ENCODE results near the gene SLC22A1. TPM values are rescaled to one million over a fixed set of nuclear protein-coding genes. Genes with fewer than 3 reads are reported as not detected.

The SLC22A1 gene
- polyA plus RNA-seq, 2 of the 4 experiments (the other 2 are of a cell fraction), result 2.1 TPM

GRCh38 chr6:160137130-160137988 lies 15.7 kb downstream of the SLC22A1 start:
- Histone ChIP-seq H3K9me3 (no peaks in the 10 kb centered on the region), H3K4me1 (peaks cover 51% of the 10 kb centered on the region), H3K4me3 (no peak overlapping the region), H3K27ac (peak overlapping the region; percentile 75 to 87), H3K4me2 (no peak overlapping the region)
- WGBS (ENCODE audit: missing lambda C conversion rate), result 79% methylated on average over 9 of the region's 12 CpGs
- DNase-seq (ENCODE audit: low read depth in 1 of 2, low spot score in 1 of 2), result no peak
- ChIA-PET CTCF (interaction anchor here (0.7 to 3.1 kb wide), 26 partner anchors 8 to 396 kb away, joined by 3 to 30 read pairs (median 4); partner anchors contain the start of gene SLC22A3), POLR2A (interaction anchor here (0.6 to 1.3 kb wide), 3 partner anchors 211 to 224 kb away, joined by 3 to 5 read pairs (median 3); partner anchors contain the start of gene SLC22A3)
- FAIRE-seq, result no peak
- no peak for ATAC-seq
- no peak for TF ChIP-seq E2F6 (IDR thresholded peaks at IDR 0.05; ENCODE audit: borderline replicate concordance, low read depth)
- no peak for TF ChIP-seq POLR2AphosphoS2 (conservative IDR thresholded peaks at IDR 0.05; ENCODE audit: low read length)
- TF ChIP-seq HOXA7 (CRISPR knock-in tag; IDR thresholded peaks at IDR 0.05), result no peak

- peaks cover 51% of the 10 kb centered on the region for H3K4me1 ChIP-seq
- DNase-seq (ENCODE audit: low read depth in 1 of 2, low spot score in 1 of 2) (peak; percentile 28 to 65), ATAC-seq (peak; percentile 46 to 65; a peak in 4 of 6 replicates), FAIRE-seq (no peak)
- H3K4me3 ChIP-seq, result no peak overlapping the region
- CTCF ChIA-PET, result interaction anchor here (0.7 to 3.1 kb wide), 32 partner anchors 8 to 395 kb away, joined by 3 to 30 read pairs (median 4); partner anchors contain the start of gene SLC22A3
- 41% methylated on average over 7 of the region's 8 CpGs for WGBS (ENCODE audit: missing lambda C conversion rate)
- no peaks in the 10 kb centered on the region for H3K9me3 ChIP-seq
- H3K27ac ChIP-seq, result peak overlapping the region; percentile 75 to 87
- peak overlapping the region; percentile 49 for H3K4me2 ChIP-seq
- POLR2A ChIA-PET, result interaction anchor here (0.6 to 1.3 kb wide), 3 partner anchors 210 to 223 kb away, joined by 3 to 5 read pairs (median 3); partner anchors contain the start of gene SLC22A3
- TF ChIP-seq ZNF302 (CRISPR knock-in tag; IDR thresholded peaks at IDR 0.05) (no peak), EP300 (IDR thresholded peaks at IDR 0.05) (no peak), MAX (IDR thresholded peaks at IDR 0.05) (peak; percentile 48; the same call in 1 of the 2 replicates), ZSCAN20 (CRISPR knock-in tag; IDR thresholded peaks at IDR 0.05) (no peak), HOXB5 (CRISPR knock-in tag; IDR thresholded peaks at IDR 0.05) (no peak), HMGXB4 (CRISPR knock-in tag; IDR thresholded peaks at IDR 0.05; ENCODE audit: borderline replicate concordance) (no peak), ATOH8 (CRISPR knock-in tag; IDR thresholded peaks at IDR 0.05; ENCODE audit: low read depth) (no peak), REST (IDR thresholded peaks at IDR 0.05) (no peak), KDM1A (IDR thresholded peaks at IDR 0.05; ENCODE audit: low read depth) (no peak), HEYL (CRISPR knock-in tag; IDR thresholded peaks at IDR 0.05) (no peak), EHMT2 (IDR thresholded peaks at IDR 0.05; ENCODE audit: low read depth) (no peak), MAFK (IDR thresholded peaks at IDR 0.05; ENCODE audit: partially characterized antibody) (no peak), ZC3H11A (IDR thresholded peaks at IDR 0.05) (no peak), JUN (IDR thresholded peaks at IDR 0.05) (no peak), CBX2 (IDR thresholded peaks at IDR 0.05; ENCODE audit: borderline replicate concordance, low read depth) (no peak), RNF2 (IDR thresholded peaks at IDR 0.05; ENCODE audit: borderline replicate concordance, low read depth) (no peak), BHLHE40 (IDR thresholded peaks at IDR 0.05; ENCODE audit: low read depth, low read length) (no peak), PBX3 (IDR thresholded peaks at IDR 0.05) (no peak), ZFP36 (IDR thresholded peaks at IDR 0.05; ENCODE audit: borderline replicate concordance, partially characterized antibody) (no peak), HDAC2 (IDR thresholded peaks at IDR 0.05) (no peak), JUNB (IDR thresholded peaks at IDR 0.05) (no peak)
Observed at GRCh38 chr6:160137989-160138835, 16.6 kb downstream of the SLC22A1 start.

Measured in A549 (cell line).